ENCODE results near the gene TBC1D5.
A peak's percentile ranks its signal among the peaks of the same experiment; 100 is the strongest.
"Not testable (repeated sequence)": the region's sequence is repeated elsewhere in the genome, so short reads cannot be mapped to it uniquely, and the experiment has no call there.

Gene TBC1D5

DNA sequence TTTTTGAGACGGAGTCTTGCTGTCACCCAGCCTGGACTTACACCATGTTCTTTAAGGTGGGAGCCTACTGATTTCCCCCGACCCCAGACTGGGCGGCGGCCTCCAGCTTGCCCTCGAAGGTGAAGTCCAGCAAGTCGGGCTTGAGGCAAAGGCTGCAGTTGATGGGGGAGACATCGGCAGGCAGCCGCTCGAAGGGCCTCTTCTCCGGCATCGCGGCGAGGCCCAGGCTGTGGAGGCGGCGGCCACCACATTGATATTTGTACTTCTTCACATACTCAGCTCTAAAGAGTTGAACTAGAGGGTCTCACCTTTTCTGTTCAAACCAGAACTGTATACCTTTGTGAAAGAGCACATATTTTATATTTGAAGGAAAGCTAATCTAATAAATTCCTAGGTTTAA is 36.4 kb downstream of the TBC1D5 start:
- not testable (repeated sequence) for DNase-seq

GRCh38 chr3:17699815-17700214 is 42.6 kb downstream of the TBC1D5 start:
- not testable (repeated sequence) for DNase-seq

- not testable (repeated sequence) for DNase-seq
Measured at GRCh38 chr3:17695665-17696064, 46.8 kb downstream of the TBC1D5 start.

GRCh38 chr3:17693670-17693999 is 48.8 kb downstream of the TBC1D5 start:
- not testable (repeated sequence) for DNase-seq

DNA sequence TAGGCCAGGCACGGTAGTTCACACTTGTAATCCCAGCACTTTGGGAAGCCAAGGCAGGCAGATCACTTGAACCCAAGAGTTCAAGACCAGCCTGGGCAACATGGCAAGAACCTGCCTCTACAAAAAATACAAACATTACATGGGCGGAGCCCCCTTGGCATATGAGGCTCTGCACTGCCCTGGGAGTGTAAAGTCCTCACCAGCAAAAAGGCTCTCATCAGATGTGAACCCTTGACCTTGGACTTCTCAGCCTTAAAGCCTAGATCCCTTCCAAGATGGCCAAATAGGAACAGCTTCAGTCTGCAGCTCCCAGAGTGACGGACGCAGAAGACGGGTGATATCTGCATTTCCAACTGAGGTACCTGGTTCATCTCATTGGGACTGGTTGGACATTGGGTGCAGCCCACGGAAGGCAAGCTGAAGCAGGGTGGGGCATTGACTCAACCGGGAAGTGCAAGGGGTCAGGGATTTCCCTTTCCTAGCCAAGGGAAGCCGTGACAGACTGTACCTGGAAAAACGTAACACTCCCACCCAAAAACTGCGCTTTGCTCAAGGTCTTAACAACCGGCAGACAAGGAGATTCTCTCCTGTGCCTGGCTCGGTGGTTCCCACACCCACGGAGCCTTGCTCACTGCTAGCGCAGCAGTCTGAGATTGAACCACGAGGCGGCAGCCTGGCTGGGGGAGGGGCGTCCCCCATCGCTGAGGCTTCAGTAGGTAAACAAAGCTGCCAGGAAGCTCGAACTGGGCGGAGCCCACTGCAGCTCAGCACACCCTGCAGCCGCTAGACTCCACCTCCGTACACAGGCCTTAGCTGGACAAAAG is 49.4 kb downstream of the TBC1D5 start:
- DNase-seq, result not testable (repeated sequence)

DNA sequence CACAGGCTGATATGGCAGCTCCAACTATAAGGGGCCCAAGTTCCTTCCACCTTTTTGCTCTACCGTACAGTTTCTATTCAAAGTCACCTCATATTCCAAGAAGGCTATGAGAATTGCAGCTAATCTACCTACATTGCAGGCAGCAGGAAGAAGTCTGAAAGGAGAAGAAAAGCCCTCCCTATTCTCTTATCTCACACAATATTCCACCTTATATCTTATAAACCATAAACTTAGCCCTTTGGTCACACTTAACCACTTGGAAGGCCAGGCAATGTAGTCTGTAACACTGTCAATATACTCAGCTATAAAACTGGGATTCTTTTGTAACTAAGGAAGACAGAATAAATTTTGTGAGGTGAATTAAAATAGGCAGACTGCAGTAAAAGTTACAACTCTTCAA is 54.9 kb downstream of the TBC1D5 start:
- no peak for DNase-seq

DNA sequence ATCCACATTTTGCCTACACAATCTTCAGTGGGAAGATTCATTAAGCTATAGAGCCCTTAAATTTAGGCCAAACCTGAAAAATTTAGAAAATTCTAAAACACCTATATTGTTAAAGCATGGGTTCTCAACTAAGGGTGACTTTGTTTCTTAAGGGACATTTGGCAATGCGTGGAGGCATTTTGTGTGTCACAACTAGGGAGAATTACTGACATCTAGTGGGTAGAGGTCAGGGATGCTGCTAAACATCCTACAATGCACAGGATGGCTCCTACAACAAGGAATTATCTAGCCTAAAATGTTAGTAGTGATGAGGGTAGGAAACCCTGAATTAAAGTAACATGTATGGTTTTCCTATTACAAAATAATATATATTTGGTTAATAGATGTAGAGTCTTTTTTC is 55.8 kb downstream of the TBC1D5 start:
- DNase-seq, result peak in 1 of 2 experiments; percentile 38

GRCh38 chr3:17683542-17684207 is 58.8 kb downstream of the TBC1D5 start:
- DNase-seq, result no peak

DNA sequence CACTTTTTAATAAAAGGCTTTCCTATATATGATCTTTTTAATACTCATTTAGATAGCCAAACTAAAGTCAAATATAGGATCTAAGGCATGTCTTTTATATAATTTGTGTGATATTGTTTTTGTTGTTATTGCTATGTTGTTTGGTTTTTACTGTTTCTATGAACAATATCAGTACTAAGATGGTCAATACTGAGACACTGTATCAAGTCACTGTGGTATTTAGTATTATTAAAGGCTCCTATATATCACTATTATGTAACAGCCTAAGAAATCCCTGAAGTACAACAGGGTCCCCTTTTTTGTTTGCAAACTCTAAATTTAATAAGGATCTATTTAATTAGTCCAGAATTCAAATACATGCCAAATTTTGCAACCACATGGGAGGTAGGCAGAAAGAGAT is 61.9 kb downstream of the TBC1D5 start:
- no peak for DNase-seq

- no peak for DNase-seq
Measured at GRCh38 chr3:17678116-17678741, 64.2 kb downstream of the TBC1D5 start.

GRCh38 chr3:17674082-17674686 is 68.2 kb downstream of the TBC1D5 start:
- DNase-seq, result no peak

DNA sequence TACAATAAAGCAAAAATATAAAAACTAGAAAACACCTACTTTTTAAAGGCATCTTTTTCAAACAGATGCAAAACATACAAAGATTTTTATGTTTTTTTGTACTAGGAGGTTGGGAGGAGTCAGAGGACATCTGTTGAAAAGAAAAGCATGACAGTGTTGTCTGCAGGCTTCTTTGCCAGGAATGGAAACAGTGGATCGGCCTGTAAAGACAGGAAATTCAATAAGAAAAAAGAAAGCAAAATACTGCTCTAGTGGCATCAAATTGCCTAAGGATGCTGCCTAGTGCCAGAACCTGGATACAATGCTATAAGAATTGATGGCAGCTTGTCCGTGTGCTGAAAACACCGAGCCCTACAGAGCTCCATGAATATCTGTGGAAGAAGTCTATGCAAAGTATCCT is 69.9 kb downstream of the TBC1D5 start:
- DNase-seq, result no peak

DNA sequence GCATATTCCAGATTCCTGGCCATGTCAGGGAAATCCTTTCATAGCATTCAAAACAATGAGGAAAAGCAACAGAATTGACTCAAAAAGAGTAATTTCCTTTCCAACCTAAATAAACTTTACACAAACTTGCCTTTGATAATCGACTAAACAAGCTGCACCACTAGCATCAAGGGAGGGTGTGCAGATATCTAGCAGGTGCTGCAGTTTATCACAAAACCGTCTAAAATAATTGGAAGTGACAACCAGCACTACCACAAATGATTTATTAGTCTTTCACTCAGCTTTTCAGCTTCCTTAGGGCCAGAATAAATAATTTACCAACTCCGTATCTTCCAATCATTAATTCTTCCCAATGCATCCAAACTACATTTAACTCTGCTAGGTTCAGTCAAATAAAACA is 71.7 kb downstream of the TBC1D5 start:
- no peak for DNase-seq

DNA sequence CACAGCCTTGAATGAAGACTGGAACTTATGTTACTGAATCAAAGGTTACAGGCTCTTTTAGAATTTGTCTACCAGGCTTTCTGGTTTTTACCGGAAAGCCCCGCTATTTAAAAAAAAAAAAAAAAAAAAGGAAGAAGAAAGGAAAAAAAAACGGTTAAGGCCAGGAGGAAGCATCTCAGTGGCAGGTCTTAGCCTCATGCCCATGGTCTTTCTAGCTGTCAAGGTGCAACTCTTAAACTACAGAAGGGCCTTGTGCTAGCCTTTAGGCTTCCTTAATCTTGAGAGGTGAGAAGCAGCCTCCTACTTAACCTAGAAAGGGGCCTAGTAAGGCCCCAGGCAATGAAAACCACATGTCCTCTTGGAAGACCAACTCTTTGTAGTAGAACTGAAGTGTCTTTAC is 77.5 kb downstream of the TBC1D5 start:
- DNase-seq, result no peak

DNA sequence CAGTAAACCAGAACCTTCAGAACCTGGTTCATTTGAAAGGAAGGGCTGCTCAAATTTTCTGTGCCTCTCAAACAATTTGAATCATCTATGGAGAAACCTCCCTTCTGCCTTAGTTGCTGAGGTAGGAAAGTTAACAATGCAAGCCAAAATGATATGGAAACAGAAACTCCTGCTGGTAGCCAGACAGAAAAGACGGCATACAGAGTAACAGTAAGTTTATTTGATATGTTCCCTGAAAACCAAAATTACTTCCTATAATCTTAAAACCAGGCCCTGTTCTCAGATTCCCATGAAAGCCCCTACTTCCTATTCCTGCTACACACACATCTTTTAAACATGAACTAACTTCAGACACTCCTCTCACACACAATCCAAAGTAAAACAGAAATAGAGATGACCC is 86.2 kb downstream of the TBC1D5 start:
- no peak for DNase-seq

DNA sequence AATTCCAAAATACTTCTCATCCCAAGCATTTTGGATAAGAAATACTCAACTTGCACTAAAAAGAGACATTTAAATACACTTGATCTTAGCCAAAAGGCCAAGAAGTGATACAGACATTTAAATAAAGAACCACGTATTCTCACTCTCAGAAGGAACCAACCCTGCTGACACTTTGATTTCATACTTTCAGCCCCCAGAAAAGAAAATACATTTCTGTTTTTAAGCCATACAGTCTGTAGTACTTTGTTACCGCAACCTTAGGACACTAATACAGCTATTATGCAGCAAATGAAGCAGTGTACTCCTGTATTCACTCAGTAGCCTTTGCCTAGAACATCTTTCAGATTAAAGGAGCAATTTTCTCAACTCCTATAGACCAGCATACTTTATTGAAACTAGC is 86.7 kb downstream of the TBC1D5 start:
- no peak for DNase-seq

DNA sequence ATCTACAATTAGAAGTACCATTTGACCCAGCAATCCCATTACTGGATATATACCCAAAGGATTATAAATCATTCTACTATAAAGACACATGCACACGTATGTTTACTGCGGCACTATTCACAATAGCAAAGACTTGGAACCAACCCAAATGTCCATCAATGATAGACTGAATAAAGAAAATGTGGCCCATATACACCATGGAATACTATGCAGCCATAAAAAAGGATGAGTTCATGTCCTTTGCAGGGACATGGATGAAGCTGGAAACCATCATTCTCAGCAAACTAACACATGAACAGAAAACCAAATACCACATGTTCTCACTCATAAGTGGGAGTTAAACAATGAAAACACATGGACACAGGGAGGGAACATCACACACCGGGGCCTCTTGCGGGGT is 92.7 kb downstream of the TBC1D5 start:
- DNase-seq, result not testable (repeated sequence)

DNA sequence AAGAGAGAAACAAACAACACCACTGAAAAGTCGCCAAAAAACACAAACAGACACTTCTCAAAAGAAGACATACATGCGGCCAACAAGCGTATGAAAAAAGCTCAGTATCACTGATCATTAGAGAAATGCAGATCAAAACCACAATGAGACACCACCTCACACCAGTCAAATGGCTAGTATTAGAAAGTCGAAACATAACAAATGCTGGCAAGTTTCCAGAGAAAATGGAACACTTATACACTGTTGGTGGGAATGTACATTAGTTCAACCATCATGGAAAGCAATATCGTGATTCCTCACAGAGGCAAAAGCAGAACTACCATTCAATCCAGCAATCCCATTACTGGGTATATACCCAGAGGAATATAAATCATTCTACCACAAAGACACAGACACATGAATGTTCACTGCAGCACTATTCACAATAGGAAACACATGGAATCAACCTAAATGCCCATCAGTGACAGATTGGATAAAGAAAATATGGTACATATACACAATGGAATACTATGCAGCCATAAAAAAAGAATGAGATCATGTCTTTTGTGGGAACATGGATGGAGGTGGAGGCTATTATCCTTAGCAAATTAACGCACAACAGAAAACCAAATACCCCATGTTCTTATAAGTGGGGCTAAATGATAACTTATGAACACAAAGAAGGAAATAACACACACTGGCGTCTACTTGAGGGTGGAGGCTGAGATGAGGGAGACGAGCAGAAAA is 93.6 kb downstream of the TBC1D5 start:
- not testable (repeated sequence) for DNase-seq

DNA sequence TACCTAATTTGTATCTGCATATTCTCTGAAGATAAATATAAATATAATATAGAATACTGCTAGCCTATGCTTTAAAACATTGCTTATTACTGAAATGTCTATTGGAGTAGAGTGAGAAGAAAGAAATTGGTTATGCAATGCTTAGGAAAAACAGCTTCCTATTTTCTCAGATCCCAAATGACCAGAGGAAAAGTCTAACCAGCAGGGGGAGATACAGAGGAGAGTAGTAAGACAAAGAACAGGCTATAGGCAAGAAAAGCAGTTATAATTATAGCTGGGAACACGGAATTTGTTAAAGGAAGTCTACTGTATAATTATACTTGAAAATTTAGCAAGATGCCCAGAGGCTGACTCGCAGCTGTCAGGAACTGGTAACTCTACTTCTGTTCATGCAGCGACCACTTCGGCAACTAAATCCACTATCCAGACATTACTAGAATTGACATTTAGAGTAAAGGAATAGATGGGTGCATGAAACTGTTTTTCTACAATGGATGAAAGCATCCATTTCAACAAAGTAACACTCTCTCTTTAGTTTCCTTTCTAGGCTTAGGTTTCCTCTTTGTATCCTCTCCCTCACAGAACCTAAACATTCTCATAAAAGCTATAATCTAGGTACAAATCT is 97.2 kb downstream of the TBC1D5 start:
- peak in 1 of 2 experiments; percentile 75 for DNase-seq

- DNase-seq, result no peak
Measured at GRCh38 chr3:17643691-17644090, 98.7 kb downstream of the TBC1D5 start.

DNA sequence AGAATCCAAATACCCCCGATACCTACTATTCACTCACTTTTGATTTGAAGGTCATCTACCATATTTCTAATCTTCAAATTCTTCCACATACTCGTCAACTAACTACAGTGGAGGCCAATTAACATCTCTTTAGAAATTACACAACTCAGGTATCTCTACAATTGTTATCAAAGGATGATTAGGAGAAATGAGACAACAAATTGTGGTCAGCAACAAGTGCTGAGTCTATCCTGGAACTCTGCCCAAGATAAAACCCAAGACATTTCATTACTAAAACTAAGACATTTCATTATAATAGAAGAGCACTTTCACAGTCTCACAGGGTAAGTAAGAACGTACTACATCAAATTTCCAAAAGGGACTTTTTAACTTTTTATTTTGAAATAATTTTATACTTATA is 100.0 kb downstream of the TBC1D5 start:
- DNase-seq, result no peak

GRCh38 chr3:17640466-17640865 is 102.0 kb downstream of the TBC1D5 start:
- peak in 1 of 2 experiments; percentile 19 for DNase-seq

Measured in SW 1271 (cell line).